Astrocyte (in vitro differentiated cells and primary cell): Measurements from ENCODE around the gene PSMG3.

ENCODE experiments used
- CTCF ChIP-seq: IDR thresholded peaks from 2 replicates; pipeline ENCODE4 v1.5.1; 2011; ENCODE audit warnings: low read depth, mild to moderate bottlenecking, inconsistent platforms, low read length, moderate library complexity; ENCODE audit not compliant: insufficient read depth
- EZH2 ChIP-seq: IDR thresholded peaks from 2 replicates; pipeline ENCODE4 v1.6.1; 2012; ENCODE audit warnings: mild to moderate bottlenecking, low read length, inconsistent platforms; ENCODE audit not compliant: insufficient read depth

DNA sequence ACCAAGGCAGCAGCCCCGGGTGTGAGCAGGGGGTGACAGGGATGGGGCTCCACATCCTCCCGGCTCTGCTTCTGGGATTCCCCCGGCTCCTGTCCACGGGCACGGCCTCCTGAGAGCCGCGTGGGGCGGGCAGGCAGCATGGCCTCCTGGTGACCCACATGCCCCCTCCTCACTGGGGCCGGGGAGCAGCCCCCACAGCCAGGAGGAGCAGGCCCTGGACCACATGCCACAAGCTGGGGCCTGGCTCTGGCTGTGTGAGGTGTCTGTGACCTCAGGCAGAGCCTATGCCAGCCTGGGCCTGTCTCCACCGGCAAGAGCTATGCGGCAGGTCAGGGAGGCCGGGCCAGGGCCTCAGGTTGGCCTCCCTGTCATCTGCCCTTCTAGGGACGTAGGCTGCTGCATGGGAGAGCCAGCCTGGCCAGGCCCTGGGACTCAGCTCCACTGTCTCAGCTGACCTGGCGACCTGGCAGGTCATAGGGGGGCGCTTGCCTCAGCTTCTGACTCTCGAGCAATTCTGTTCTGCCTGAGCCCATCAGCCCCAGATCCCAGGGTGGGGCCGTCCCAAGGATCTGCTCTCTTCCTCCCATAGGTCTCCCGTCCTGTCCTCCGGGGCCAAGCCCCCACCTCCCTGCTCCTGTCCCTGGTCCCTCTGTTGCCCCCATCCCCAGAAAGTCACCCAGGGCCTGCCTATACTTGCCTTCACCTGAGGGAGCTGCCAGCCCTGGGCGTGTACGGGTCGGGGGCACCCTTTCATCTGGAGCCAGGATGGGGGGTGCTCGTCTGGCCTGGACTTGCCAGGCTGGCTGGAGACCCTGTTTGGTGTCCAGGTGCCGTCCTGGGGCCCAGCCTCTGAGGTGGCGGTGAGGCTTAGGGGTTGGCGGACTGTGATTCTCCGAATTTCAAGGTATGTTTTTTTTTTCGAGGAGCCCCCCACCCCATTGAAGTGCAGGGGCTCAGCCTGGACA lies 9.9 kb downstream of the PSMG3 start:
- TF ChIP-seq CTCF (no peak), EZH2 (no peak)
